GM12874 (cell line): ENCODE measurements around the gene HEPHL1.

ENCODE experiments used
- TF ChIP-seq, protein P1 (sequence below): IDR thresholded peaks from 2 replicates; pipeline ENCODE4 v1.5.1; 2011; ENCODE audit warnings: low read depth, mild to moderate bottlenecking, control low read depth, low read length, moderate library complexity; ENCODE audit not compliant: insufficient read depth

Gene HEPHL1

DNA sequence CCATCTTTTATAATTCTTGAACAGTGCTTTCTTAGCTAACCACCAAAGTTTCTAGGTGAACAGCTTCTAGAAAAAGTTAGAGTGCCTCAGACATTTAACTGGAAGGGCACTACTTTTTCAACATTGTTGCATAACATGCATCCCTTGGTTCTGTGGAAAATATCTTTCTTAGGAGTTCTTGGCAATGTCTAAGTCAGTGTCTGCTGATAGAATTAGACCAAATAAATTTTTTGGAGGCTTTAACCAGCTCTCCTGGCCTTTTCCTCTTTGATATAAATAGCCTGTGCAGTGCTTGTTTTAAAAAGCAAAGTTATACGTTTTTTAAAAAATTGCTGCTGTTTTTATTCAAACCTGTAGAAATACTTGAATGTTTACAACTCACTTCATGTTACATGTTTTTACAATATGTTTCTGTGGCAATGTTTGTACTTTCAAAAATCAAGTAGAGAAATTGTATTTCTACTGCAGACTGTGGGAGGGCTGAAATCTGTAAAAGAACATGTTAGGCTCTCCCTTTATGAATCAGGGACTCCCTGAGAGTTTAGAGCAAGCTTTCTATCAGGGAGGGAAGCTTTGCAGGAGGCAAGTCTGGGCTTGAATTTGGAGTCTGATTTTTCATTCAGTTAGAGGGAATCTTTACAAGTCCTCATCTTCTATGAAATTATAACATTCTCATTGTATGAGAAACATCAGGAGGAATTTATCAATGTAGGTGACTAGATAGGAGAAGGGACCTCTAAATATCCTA is 91.2 kb downstream of the HEPHL1 start:
- TF ChIP-seq, protein P1, sequence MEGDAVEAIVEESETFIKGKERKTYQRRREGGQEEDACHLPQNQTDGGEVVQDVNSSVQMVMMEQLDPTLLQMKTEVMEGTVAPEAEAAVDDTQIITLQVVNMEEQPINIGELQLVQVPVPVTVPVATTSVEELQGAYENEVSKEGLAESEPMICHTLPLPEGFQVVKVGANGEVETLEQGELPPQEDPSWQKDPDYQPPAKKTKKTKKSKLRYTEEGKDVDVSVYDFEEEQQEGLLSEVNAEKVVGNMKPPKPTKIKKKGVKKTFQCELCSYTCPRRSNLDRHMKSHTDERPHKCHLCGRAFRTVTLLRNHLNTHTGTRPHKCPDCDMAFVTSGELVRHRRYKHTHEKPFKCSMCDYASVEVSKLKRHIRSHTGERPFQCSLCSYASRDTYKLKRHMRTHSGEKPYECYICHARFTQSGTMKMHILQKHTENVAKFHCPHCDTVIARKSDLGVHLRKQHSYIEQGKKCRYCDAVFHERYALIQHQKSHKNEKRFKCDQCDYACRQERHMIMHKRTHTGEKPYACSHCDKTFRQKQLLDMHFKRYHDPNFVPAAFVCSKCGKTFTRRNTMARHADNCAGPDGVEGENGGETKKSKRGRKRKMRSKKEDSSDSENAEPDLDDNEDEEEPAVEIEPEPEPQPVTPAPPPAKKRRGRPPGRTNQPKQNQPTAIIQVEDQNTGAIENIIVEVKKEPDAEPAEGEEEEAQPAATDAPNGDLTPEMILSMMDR: no peak

DNA sequence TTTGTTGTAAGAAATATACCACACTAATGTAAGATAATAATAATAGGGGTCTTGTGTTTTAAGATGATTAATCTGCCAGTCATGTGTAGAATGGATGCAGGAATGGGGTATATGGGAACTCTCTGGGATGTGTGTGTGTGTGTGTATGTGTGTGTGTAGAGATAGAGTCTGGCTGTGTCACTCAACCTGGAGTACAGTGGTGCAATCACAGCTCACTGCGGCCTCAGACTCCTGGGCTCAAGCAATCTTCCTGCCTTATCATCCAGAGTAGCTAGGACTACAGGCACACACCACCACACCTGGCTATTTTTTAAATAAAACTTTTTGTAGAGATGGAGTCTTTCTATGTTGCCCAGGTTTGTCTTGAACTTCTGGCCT is 96.0 kb downstream of the HEPHL1 start:
- TF ChIP-seq, protein P1: no peak

DNA sequence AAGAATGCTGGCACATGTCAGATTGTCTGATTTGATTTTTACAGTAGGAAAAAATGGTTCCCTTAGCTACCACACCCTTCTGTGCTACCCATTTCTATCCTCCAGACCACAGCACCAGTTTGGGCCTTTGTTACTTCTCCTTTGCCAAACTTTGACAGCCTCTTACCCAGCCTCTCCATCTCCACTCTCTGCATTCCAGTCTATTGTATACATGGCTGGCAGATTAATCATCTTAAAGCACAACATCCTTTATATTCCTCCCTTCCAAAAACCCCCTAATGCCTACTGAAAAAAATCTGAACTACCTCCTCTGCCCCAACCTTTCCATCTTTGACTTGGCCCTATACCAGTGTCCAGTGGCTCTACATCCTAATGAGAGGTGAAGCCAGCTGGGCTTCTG is 96.7 kb downstream of the HEPHL1 start:
- TF ChIP-seq, protein P1: no peak

DNA sequence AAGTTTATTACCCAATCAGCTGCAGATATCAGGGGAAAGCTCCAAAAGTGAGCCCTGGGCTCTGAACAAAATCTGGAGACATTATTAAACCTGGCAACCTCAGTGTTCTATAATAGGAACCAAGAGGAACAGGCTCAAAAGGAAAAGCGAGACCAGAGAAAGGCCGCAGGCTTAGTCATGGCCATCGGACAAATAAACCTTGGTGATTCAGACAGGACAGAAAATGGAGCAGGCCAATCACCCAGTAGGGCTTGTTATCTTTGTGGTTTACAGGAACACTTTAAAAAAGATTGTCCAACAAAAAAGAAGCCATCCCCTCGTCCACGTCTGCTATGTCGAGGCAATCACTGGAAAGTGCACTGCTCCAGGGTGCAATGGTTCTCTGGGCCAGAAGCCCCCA is 99.8 kb downstream of the HEPHL1 start:
- TF ChIP-seq, protein P1: no peak

DNA sequence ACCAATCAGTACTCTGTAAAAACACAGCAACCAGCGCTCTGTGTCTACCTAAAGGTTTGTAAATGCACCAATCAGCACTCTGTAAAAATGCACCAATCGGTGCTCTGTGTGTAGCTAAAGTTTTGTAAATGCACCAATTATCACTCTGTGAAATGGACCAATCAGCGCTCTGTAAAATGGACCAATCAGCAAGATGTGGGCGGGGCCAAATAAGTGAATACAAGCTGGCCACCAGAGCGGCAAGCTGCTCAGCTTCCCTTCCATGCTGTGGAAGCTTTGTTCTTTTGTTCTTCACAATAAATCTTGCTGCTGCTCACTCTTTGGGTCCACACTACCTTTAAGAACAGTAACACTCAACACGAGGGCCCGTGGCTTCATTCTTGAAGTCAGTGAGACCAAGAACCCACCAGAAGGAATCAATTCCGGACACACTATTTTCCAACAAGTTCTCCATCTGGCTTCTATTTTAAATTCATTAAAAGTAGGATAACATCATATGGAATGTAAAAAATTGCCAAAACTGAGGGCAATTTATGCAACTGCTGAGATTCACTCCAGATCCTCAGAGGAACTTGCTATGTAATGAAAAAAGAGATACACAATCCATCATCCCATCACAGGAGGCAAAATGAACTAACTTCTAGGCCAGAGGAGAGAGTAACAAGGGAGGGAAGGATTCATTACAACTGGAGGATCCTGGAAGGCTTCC is 104.4 kb downstream of the HEPHL1 start:
- TF ChIP-seq, protein P1: no peak

DNA sequence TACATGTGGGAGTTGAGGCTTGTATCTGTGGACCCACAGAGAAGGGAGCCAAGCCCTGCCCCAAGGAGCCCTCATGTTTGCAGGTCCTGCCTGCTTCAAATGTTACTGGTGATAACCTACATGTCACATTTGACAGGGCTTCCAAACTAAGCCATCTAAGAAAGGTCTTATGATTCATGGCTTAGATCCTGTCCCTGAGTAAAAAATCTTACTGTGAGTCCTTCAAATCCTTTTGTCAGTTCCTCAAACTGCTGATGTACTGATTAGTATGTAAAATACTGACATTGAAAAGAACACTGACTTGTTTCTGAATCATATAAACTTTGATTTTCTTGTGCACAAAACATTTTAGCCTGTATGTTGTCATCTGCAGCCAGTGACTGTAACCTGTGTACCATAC is 106.5 kb downstream of the HEPHL1 start:
- TF ChIP-seq, protein P1: no peak

DNA sequence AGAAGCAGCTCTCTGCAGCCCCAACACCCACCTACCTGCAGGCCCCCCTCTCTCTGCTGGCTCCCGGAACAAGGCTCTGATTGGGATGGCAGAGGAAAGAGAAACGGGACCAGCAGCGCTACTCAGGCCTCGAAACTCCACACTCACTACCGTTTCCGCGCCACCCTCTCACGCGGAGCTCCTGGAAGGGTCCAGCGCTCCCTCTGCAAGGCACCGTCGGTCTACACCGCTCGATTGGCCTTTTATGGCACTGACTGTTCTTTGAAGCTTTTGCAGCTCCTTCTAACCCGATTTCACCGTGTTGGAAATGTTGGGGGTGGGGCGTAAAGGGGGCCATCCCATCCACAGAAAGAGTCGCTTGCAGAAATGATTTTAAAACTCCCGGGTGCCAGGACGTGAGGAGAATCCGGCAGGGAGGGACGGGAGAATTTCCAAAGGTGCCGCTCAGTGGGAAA is 107.2 kb downstream of the HEPHL1 start:
- TF ChIP-seq, protein P1: no peak
